Glomerular endothelial cell (primary cell): ENCODE data around the gene CUL4B. TPM values are rescaled to one million over a fixed set of nuclear protein-coding genes. Genes with fewer than 3 reads are reported as not detected.
A peak's percentile ranks its signal among the peaks of the same experiment; 100 is the strongest.
"Not testable (repeated sequence)": the region's sequence is repeated elsewhere in the genome, so short reads cannot be mapped to it uniquely, and the experiment has no call there.

ENCODE experiments used
- DNase-seq: peaks from one replicate; pipeline ENCODE4 v3.0.0-alpha.2; 2011; ENCODE audit warnings: low read depth, low spot score; ENCODE audit errors: extremely low read depth
- total RNA-seq: library from RNA; depleted of rRNA; stranded (reverse); fragments of >200 nt; gene quantifications from 2 replicates; pipeline ENCODE4 v1.2.3, GENCODE V29; 2015

Gene CUL4B
- total RNA-seq, 1 donor from 2014 or later: 69.1 TPM

GRCh38 chrX:120534413-120535205 is 26.2 kb downstream of the CUL4B start:
- DNase-seq: no peak

- no peak for DNase-seq
These were observed 37.9 kb downstream of the CUL4B start for GRCh38 chrX:120522820-120523219.

DNA sequence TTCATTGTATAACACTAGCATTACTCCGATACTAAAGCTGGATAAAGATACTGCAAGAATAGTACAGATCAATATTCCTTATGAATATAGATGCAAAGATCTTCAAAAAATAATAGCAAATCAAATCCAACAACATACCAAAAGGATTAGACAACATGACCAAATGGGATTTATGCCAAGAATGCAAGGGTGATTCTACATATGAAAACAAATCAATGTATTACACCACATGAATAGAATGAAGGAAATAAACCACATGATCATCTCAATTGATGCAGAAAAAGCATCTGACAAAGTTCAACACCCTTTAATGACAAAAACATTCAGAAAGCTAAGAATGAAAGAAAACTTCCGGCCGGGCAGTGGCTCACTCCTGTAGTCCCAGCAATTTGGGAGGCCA is 42.8 kb downstream of the CUL4B start:
- DNase-seq: peak; percentile 29

DNA sequence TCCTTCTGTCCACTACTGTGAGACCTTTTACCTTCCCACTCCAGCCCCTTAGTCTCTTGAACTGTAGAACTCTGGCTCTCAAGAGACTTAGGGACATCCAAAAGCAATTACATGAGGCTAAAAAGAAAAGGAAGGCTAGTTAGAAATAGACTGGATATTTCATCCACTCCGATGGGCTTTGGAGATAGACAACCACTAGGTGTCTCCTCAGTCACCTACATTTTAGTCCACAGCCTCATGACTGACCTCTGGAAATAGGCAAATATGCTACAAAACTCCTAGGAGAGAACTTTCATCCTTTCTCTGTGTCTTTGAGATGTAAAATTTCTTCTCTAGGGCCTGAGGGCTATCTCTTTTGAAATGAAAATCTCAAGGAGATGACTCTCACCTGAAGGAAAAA is 46.5 kb downstream of the CUL4B start:
- no peak for DNase-seq

- DNase-seq: no peak
These were observed 48.1 kb downstream of the CUL4B start for GRCh38 chrX:120512627-120513026.

DNA sequence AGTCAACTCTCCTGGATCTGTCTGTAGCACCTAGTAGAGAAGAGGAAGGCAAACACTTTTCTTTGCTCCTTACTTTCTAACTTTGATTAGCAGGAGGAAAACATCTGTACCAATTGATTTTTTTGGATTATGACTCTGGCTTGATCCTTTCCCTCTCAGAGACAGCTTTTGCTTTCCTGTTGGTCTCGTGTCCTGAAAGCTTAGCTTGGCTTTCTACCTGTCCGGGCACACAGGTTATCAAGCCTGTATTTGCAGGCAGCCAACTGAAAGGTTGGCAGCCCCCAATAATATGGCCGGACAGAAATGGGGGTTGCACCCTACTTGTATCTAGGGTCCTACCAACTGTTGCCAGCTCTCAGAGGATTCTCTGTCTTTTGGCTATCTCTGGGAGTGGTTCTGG is 48.5 kb downstream of the CUL4B start:
- DNase-seq: no peak

DNA sequence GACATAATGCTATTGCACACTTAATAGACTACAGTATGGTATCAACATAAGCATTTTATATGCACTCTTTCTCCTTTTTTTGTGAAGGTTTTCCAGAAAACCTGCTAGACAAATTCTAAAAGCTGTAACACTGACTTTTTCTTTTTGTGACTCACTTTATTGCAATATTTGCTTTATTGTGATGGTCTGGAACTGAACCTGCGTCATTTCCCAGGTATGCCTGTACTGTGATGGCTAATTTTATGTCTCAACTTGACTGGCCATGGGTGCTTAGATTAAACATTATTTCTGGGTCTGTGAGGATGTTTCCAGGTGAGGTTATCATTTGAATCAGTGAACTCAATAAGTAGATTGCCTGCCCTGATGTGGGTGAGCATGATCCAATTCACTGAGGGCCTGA is 56.2 kb downstream of the CUL4B start:
- DNase-seq: no peak

DNA sequence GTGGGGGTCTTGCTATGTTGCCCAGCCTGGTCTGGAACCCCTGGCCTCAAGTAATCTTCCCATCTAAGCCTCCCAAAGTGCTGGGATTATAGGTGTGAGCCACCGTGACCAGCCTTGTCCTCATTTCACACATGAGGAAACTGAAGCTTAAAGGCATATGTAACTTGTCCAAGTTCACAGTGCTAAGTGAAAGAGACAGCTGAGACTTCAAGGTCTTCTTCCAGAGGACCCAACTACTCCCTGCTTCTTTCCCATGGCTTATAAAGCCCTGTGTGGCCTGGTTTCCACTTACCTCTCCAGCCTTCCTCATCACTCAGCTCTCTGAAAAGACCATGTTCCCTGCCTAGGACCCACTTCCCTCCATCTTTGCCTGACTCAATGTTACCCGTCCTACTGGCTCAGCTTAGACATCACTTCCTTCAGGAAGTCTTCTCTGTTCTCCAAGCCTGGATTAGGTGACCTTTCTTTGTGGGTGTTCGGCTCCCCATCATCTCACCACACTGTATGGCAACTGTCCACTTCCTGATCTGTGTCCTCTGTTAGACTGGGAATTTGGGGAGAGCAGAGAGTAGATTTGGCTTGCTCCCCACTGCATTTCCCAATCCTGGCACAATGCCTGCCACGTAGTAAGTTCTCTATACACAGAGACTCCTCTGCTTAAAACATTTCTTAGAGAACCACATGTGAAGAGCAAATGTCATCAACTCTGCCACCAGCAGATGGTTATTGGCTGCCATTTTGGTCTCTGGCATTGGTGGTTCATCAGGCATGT is 61.3 kb downstream of the CUL4B start:
- no peak for DNase-seq

GRCh38 chrX:120490119-120490518 is 70.6 kb downstream of the CUL4B start:
- DNase-seq: not testable (repeated sequence)

- no peak for DNase-seq
These were observed 74.0 kb downstream of the CUL4B start for GRCh38 chrX:120486786-120487185.

DNA sequence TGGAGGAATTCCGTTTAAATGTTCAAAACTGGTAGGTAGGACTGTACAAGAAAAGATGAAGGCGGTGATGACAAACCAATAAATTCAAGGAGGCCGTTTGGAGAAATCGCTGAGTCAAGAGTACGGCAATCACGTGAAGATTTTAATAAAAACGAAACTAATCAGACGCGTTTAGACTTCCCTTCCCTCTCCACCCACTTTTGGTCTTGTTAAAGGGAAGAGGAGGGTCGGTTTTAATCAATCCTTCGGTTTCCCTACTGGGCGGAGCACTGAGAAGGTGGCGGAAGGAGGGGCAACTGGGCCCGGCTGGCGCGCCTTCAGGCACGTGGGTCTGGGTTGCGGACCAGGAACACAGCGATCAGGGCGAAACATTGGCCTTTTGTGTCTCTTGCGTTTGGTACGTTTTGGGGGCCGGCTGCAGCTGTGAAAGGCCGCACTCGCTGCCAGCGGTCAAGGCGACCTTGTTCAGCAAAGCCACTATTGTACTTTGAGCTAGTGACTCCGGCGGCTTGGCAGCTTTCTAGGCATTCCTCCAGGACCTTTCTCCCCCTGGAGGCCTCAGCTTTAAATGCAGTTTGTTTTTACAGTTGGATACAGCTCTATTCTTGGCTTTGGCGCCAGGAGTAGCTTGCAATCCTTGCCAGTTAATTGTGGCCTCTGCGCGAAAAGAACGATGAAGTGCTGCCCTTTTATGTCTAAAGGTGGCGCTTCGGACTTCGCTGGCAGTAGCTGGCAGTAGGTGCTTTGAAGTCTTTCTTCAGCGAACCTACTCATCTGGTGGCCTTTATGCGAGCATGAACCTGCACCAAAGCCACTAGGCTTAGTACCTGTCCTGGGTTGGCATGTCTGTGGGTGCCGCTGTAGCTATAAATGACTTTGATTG is 74.9 kb downstream of the CUL4B start:
- peak; percentile 62 for DNase-seq

DNA sequence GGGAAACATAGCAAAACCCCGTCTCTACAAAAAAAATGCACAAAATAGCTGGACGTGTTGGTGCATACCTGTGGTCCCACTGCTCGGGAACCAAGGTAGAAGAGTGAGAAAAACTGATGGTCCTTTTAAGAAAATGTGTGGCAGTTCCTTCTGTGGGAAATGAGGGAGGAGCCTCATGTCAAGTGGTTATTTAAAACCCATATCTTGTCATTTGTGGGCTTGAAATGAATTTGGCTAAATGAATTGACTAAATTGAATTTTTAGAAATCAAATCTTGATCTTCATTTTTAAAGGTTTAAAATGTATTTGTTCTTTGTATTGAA is 75.5 kb downstream of the CUL4B start:
- no peak for DNase-seq

DNA sequence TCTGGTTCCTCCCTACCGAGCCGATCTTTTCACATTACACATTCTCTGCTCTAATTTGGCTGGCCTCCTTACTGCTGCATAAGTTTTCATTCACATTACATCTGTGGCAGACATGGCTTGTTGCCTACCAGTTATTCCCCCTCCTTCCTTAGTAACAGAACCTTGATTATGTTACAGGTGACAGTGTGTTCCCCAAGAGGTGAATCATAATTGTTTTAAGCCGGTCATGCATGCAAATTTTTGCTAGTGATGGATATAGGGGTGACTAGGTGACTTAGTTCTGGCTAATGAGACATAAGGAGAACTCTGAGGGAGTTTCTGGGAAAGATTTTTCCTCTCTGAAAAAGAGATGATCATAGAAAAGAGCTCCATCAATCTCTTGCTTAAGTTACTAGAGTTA is 83.3 kb downstream of the CUL4B start:
- DNase-seq: no peak

DNA sequence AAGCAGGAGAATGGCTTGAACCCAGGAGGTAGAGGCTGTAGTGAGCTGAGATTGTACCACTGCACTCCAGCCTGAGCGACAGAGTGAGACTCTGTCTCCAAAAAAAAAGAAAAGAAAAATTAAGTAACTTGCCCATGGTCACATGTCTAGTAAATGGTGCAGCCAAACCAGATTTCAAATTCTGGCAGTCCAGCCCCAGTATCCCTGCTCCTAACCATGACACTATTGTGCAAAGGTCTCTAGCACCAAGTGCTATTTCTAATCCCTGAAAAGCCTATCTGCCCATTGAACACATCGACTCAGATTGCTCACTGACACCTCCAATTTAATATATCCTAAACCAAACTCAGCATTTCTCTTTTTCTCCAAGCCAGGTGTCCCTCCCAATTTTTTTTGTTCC is 84.0 kb downstream of the CUL4B start:
- no peak for DNase-seq

DNA sequence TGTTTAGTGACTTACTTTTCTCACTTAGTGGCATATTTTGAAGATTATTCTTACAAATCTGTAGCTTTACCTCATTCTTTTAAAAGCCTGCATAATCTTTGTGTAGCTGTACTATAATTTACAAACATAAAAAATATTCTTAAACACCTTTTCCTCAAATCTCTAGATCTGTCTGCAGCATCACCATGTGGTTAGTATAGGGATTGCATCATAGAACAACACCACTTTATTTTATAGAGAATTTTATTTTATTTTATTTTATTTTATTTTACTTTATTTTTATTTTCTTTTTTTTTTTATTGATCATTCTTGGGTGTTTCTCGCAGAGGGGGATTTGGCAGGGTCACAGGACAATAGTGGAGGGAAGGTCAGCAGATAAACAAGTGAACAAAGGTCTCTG is 85.3 kb downstream of the CUL4B start:
- DNase-seq: not testable (repeated sequence)

Other genes starting within 250 kb of the CUL4B start
- 0.05 TPM in 1 of 2 replicates, not detected in the other for gene TMEM255A, start 249.5 kb downstream of the CUL4B start, total RNA-seq
- not detected in 2 replicates for gene ATP1B4, start 198.9 kb downstream of the CUL4B start, total RNA-seq
- 195 and 215 TPM in 2 replicates for gene LAMP2, start 91.7 kb downstream of the CUL4B start, total RNA-seq
- 48.0 and 55.1 TPM in 2 replicates for gene MCTS1, start 43.1 kb upstream of the CUL4B start, total RNA-seq
- 42.0 and 60.4 TPM in 2 replicates for gene C1GALT1C1, start 69.1 kb upstream of the CUL4B start, total RNA-seq